GM19468 (cell line): ENCODE data around the gene SUSD6.
A peak's percentile ranks its signal among the peaks of the same experiment; 100 is the strongest.
"Not testable (repeated sequence)": the region's sequence is repeated elsewhere in the genome, so short reads cannot be mapped to it uniquely, and the experiment has no call there.

Experiments used
- ATAC-seq: cut with Tn5 transposase; IDR thresholded peaks from one replicate; pipeline ENCODE4 v1.9.1; 2021; ENCODE audit warnings: mild to moderate bottlenecking, moderate library complexity, moderate number of reproducible peaks; ENCODE audit not compliant: unreplicated experiment; ENCODE audit errors: extremely low read depth

Gene SUSD6

DNA sequence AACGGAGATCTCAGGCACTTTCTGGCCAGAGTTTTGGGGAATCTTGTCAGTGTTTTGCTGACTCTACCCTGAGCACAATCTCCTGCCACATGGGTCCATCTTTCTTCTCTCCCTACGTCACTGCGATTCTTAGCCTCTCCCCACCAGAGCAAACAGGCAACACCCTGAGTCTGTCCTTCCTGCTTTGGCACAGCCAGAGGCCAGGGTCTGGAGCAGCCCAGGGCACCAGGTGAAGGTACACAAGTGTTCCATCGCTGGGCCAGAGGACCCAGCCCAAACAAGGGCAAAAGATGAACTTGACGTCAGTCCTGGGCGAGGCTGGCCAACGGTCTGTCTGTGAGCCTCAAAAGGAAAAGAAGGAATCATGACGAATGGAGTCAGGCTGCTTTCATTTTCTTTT, 24.0 kb upstream of the SUSD6 start:
- ATAC-seq, result no peak

- ATAC-seq, result no peak
Measured at GRCh38 chr14:69591317-69591716, 20.1 kb upstream of the SUSD6 start.

DNA sequence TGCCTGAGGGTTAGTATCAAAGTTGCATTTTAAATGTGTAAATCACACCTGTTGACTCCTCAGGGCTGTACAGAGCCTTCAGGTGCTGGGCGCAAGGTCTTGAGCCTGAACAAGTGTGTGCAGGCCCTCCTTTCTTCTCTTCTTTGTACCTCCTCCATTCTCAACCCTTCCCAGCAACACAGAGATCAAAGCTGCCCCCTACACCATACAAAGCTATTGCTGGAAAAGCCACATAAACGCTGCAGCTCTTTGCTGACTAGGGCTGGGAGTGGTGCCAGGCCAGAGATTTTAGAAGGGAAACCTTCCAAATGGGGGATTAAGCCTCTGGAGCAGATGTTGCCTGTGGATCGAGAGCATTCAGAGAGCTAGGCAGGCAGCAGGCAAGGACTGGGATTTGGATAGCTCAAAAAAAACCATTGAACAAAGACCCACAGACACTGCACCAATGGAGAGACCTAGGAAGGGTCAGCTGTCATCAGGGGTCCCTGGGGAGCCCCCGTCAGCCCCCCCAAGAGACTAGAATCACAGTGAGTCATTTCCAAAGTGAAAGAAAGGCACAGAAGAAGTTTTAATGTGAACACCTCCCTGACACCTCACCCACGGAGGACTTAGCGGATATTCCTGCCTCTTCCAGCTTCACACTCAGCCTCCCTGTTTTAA, 18.2 kb upstream of the SUSD6 start:
- ATAC-seq, result no peak

DNA sequence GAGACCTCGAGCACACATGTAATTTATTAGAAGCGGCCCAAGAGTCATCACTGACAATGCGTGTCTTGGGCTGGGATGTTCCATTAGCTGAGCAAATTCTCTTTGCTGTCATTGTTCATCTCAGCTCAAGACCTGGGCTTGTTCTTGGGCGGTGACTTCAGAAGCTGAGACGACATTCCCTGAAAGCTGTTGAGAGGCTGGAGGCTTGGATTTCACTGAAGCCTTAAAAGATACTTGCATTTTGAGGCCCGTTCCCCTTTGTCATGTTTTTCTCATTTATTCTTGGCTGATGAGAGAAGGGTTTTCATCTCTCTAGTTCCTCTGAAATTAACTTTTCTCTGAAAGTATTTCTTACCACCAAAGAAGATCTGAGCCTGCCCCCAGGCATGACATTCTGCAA, 16.6 kb upstream of the SUSD6 start:
- ATAC-seq, result no peak

DNA sequence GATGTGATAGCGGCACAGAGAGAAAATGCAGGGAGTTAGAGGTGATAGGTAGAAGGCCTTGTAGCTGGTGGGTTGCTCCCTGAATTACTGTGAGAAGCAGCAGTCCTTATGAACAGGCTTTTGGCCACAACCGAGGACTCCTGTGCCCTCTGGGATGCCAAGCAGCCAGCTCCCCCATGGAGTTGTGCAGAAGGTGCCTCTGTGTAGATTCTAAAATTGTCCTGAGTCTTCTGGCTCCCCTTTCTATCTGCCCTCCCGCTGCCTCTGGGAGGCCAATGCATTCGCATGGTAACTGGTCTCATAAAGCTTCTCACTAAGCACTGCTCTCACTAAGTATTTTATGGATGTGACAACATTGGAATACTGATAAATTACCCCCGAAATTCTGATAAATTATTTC, 16.1 kb upstream of the SUSD6 start:
- no peak for ATAC-seq

GRCh38 chr14:69599431-69599830, 12.0 kb upstream of the SUSD6 start:
- ATAC-seq, result not testable (repeated sequence)

- no peak for ATAC-seq
Measured at GRCh38 chr14:69600304-69600891, 11.0 kb upstream of the SUSD6 start.

DNA sequence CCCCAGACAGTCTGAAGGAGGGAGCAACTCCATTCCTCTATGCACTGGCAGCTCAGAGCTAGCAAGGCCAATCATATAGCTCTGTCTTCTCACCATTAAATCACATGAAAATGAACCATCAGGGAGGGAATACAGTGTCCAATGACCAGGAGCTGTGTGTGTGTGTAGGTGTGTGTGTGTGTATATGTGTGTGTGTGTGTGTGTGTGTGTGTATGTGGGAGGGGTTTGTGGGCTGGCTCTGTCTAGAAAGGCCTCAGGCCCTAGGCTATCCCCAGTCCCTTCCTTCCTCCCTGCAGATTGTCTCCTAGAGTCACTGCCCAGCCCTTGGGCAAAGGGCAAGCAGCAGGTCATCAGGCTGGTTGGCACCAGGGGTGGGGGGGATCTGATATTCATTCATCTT, 5.7 kb upstream of the SUSD6 start:
- ATAC-seq, result no peak

DNA sequence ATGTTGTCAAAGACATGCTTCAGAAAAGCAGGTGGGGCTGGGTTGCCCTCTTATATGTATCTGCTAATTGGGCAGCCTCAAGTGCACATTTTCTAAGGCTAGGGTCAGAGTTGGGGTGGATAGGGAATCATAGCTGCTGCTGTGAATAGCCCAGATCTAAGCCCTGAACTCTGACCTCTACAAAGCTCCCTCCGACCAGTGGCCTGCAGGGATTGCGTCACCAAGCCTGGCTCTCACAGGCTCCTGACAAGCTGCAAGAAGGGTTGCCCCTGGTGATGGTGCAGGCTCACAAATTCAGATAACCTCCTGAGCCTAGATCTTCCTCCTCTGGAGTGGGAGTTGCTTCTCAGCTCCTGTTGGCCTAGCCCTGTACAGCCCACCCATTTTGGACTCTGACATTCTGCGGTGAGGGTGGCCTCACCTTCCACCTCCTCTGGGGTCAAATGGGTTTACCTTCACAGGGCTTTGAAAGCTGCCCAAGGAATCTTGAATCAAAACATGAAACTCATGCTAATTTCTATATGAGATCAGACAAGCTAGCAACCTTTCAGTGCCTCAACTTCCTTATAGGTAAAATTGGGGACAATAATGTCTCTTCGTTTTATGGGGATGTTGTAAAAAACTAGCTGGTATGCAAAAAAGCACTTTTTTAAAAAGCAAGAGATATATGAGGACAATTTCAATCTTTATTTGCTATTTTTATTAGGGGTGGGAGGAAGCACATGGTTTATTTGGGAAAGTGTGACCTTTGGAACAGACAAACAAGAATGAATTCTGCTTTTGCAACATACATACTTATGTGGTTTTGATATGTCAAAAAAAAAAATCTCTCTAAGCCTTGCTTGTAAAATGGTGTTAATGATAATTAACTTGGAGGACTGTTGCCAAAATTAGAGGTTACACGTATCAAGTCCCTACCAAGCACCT, 4.9 kb upstream of the SUSD6 start:
- ATAC-seq, result no peak

- ATAC-seq, result no peak
Measured at GRCh38 chr14:69610020-69610873, 1.1 kb upstream of the SUSD6 start.

DNA sequence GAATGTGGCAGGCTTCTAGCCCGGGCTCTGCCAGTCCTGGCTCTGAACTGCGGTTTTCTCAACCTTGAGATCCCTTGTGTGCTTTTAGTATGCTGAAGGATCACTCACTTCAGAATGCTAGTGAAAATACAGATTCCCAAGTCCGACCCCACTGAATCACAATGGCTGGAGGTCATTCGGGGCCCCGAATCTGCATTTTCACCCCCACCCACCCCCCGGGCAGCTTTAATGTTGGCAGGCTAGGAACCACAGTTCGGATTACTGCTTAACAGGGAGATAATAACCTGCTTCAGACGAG, 573 bp upstream of the SUSD6 start:
- no peak for ATAC-seq

GRCh38 chr14:69612014-69612782, 802 bp downstream of the SUSD6 start:
- peak; percentile 1 for ATAC-seq

GRCh38 chr14:69612783-69613130, 1.4 kb downstream of the SUSD6 start:
- no peak for ATAC-seq

- ATAC-seq, result no peak
Measured at GRCh38 chr14:69613312-69614073, 2.1 kb downstream of the SUSD6 start.

- no peak for ATAC-seq
Measured at GRCh38 chr14:69614592-69614991, 3.2 kb downstream of the SUSD6 start.

GRCh38 chr14:69615121-69615495, 3.7 kb downstream of the SUSD6 start:
- no peak for ATAC-seq

GRCh38 chr14:69615496-69616407, 4.4 kb downstream of the SUSD6 start:
- peak; percentile 31 for ATAC-seq

DNA sequence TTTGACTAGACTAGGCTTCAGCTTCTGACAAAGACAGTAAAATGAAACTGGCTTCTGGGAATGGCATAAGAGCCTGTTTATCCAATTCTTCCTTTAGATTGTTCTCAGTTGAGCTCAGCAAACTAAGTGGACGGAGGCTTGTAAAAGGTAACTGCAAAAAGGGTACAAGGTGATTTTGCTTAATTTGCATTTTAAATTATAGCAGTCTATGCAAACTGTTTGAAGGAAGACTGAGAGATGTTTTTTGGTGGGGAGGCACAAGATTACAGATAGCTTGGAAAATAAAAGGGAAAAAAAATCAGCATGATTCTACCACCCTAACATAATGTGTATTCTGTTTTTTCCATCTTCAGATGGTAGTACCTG, 5.0 kb downstream of the SUSD6 start:
- no peak for ATAC-seq
